Non-pigmented ciliary epithelial cell (primary cell): Measurements from ENCODE around the gene SHC1.

Experiments
- DNase-seq: peaks from one replicate; pipeline ENCODE4 v3.0.0-alpha.2; 2010; ENCODE audit warnings: low read depth

Gene SHC1

DNA sequence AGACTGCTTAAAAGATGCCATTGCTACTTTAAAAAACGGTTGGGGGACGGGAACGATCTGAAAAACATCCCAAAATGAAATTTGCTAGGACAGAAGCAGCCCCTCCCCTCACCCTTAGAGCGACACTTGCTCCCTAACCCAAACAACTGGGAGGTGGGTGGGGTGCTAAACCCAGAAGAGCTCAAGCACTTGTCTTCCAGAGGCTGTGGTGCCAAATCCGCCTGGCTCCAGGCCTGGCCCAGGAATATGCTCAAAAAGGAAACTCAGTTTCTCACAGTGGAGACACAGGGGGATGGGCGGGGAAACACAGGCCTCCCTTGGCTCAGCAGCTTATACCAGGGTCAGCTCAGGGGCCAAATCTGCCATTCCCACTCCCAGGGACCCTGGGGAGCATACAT, 14.0 kb downstream of the SHC1 start:
- DNase-seq, result no peak

GRCh38 chr1:154955718-154956543, 14.6 kb downstream of the SHC1 start, which contains the start of gene PBXIP1:
TSS of gene PBXIP1 (minus strand) at chr1:154956099. CDS start at chr1:154953721, 2,378 bp downstream.
- DNase-seq, result peak; percentile 69

GRCh38 chr1:154955039-154955717, 15.4 kb downstream of the SHC1 start:
- peak; percentile 59 for DNase-seq

DNA sequence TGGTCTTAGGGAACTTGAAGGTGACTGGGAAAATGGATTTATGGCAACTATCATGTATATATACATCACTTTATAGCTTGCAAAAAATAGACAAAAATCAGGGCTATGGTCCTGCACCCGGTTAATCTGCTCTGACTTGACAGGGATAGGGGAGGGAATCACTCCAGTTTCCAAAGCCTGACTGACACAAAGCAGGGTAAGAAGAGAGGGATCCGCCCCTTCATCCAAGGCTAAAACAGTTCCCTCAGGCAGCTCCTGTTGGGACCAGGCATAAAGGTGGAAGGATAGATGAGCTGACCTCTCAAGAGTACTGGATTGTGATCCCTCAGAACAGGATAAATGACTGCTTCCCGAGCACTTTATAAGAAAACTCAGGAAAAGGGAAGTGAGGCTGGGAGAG, 16.0 kb downstream of the SHC1 start:
- DNase-seq, result no peak

DNA sequence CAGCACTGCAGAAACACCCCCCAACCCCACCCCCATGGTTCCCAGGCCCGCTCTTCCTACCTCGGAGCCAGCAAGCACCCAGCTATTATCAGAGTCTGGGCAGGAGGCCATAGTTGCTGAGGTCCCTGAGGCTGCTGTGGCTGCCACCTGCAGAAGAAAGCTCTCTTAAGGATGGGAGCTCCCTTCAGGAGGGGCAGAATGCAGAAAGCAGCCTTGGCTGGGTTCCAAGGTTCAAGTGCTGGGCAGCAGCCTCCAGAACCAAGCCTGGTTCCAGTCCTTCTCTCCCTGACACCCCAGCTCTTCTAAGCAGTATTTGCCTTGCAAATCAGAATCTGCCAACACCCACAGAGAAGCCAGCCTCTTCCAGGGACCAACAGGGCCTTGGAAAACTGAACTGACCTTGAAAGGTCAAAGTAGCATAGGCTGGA, 16.9 kb downstream of the SHC1 start:
- DNase-seq, result no peak

DNA sequence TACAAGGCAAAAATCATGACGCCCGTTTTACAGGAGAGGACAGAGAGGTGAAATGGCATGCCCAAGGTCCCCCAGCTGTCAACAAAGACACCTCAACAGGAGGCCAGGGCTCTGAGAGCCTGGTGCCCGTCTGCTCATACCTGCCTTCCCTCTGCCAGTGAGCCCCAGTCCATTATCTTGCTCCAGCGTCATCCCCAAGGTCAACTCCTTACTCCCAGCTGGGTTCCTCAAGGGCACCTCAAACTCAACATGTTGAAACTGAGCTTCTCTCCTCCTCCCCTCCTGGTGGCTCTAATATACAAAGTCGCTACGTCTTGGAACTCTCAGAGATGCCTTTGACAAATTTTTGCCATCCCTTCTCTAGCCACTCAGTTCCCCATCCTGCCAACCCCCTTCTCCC, 17.9 kb downstream of the SHC1 start:
- DNase-seq, result no peak

GRCh38 chr1:154951901-154952657, 18.5 kb downstream of the SHC1 start:
- DNase-seq, result no peak

DNA sequence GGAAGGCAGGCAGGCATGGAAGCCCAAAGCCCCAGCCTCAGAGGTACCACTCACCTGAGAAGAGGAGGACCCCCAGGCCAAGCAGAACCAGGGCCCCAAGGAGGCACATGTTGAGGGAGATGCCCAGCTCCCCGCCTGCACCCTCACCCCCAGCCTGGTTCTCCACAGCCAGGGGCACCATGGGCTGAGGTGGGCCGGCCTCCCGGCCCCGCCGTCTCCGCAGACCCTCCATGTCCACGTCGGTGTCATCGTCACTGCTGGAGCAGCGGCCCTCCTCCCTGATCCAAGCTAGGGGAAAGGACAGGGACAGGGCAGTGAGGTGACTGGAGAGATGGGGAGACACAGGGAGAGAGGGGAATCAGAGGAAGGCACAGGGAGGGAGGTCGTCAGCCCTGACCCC, 22.5 kb downstream of the SHC1 start:
- DNase-seq, result no peak

- no peak for DNase-seq
Observed at GRCh38 chr1:154945962-154946850, 24.3 kb downstream of the SHC1 start.

DNA sequence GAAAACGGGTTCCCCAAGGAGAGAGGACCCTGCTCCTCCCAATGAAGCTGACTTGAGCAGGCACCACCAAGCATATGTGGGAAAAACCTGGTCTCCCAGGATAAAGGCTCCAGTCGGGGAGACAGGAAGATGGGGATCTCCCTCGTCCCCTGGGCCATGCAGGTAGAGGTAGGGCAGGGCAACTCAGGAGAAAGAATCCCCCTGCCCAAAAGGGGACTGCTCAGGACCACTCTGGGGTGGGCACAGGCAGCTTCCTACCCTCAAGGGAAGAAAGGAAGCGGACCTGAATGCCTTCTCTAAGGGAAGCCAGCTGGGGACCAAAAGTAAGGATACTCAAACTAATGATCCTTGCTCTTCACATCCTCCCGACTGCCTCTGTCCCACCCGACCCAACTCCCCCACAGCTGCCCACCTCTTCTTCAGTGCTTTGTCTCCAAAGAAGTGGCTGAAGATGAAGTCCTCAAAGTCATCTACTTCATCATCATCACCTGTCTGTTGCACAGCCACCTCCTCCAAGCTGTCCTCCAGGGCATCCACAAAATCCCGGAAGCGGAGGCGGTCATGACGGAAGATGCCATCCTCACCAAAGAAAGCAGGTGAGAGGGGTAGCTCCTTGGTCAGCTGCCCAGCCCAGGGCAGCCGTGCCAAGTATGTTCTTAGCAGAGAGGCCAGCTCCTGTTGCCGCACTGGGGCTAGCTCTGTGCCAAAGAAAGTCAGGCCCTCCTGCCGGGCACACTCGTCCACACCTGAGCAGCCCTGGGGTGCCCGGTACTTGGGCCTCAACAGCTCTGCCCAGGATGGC, 25.2 kb downstream of the SHC1 start:
- DNase-seq, result no peak

DNA sequence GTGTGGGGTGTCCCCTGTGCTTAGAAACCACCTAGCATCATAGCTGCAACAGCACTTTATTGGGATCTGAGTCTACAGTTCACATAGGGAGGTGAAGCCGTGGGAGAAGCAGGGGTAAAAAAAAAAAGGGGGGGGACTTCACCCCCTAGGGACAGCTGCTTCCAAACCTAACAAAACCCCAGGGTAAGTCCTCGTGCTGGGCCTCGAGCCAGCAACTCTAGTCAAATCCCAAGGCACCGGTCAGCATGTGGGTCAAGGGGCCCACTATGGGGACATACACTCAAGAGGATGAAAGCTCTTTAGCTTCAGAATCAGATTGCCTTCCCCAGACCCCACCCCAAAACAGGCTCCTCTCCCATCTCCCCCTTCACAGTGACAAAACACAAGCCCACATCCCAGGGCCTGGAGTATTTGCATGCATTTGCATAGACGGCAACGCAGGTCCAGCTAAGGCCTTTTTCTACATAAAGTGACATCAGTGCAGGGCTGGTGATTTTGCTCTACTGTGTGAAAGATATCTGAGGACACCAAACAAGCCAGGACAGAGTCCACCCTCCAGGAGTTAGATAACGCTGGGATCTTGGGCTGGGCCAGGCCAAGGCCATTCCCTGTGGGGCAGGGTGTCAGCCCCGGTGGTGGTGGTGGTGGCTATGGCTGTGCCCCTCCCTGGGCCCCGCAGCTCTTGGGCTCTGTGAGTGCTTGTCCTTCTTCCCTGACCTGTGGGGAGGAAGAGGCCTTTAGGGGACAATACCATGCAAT, 26.0 kb downstream of the SHC1 start:
- DNase-seq, result no peak

GRCh38 chr1:154943649-154944400, 26.7 kb downstream of the SHC1 start:
- DNase-seq, result no peak

DNA sequence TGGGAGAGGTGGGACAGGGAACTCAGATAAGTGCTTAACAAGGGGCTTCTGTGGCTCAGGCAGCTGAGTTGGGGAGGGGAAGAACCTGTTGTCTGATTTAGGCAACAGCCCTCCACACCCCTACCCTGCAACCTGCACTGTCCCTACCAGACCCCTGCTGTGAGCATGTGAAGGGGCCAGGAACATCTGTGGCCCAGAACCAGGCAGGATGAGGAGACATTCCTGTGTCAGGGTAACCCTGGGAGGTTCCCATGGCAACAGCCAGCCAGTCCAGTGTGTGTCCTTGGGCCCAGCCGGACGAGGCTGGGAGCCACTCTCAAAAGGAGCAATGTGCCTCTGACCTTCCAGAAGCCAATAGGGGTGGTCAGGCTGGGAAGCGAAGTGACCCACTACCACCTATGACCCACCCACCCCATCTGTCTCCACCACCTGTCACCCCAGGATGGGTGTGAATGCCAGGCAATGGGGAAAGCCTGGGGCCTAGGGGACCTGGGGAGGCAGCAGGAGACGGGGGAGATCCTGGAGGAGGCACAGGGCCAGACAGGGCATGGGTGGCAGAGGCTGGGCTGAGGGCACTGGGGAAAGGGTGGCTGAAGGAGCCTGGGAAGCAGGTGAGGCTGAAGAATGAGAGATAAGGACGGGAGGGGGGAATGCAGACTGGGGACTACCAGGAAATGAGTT, 29.1 kb downstream of the SHC1 start:
- no peak for DNase-seq

GRCh38 chr1:154940651-154941194, 29.8 kb downstream of the SHC1 start:
- no peak for DNase-seq

DNA sequence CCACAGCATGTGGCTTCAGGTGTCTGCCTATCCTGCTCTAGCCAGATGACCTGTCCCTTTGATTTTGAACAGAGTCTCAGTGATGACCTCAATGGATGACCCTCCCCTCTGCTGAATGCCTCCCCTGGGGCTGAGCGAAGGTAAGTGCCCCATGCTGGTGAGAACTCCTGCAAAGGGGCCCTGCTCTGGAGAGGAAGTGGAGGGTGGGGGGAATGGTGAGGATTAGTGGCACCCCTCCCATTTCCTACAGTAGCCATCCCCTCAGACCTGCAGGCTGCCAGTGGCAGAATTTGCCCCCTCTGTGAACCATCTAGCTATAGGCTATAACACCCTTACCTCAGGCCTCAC, 30.4 kb downstream of the SHC1 start:
- DNase-seq, result no peak

DNA sequence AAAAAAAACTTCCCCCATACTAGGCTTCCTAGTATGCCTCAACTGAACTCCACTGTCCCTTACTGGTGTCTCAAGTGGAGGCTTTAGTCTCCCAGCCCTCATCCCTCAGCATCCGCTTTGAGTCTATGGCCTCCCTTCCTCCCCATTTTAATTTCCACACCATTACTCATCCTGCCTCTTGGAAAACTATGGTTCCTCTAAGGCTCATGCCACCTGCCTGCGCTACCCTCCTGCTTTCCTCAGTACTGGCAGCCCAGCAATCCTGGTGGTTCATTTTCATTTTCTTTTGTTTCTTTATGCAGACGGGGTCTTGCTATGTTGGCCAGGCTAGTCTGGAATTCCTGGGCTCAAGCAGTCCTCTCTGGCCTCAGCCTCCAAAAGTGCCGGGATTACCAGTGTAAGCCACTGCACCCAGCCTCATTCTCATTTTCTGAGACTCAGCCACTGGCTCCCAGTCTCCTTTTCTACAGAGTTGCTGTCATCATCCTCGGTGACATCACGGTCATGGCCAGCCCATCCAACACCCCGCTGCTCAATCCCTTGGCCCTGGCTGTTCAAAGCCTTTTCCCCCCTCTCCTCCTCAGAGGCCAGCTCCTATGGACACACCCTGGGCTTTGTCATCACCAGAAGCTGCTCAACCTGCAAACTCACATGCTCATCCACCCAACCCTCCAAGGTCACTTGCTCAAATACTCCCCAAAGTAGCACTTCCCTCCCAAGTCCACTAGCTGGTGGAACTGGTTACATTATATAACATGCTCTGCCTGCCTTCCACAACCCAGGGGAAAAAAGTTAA, 31.7 kb downstream of the SHC1 start:
- DNase-seq, result no peak

DNA sequence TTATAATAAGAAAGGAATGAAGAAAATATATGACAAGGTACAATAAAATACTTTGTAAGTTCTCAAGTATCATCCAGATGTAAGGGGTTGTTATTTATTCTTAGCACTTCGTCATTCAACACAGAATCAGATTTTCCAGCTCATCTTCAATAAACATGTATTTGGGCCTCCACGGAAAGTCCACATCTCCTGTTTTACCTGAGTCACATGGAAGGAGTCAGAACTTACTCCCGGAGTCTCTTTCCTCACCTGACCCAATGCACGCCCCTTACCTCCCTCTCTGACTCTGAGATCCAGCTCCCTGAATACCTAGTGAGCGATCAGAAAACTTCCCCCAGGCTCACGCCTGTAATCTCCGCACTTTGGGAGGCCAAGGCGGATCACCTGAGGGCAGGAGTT, 32.6 kb downstream of the SHC1 start:
- no peak for DNase-seq
